ENCODE data around the gene CHD6.

Gene CHD6

DNA sequence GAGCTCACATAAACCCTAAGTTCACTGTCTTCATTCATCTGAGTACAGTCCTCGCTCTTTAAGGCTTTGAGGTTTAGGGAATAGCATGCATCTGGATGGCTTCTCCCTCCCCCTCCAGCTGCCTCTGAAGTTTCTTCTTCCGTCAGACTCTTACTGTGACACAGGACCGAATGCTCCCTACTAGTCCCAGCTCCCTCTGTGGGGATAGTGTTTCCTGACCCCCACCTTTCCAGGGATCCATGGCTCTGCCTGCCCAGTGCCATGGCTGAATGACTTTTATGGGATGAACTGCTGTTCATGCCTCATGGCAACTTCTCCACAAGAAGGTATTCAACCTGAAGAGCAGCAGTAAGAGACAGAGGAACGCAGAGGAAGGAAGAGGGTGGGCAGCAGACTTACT is 171.7 kb downstream of the CHD6 start:
- H3K79me2 ChIP-seq (ENCODE audit: control insufficient read depth, insufficient read depth, low read length, unreplicated experiment), result no peaks in the 10 kb centered on the region
- H3K27me3 ChIP-seq (ENCODE audit: insufficient read depth, low read length), result no peaks in the 10 kb centered on the region
- H3K4me3 ChIP-seq (ENCODE audit: low read depth, low read length), result no peak overlapping the region
- no peak overlapping the region for H2AFZ ChIP-seq (ENCODE audit: low read length, unreplicated experiment)
- no peaks in the 10 kb centered on the region for H3K4me1 ChIP-seq (ENCODE audit: control insufficient read depth, insufficient read depth, low read length, unreplicated experiment)
- no peak overlapping the region for H3K27ac ChIP-seq (ENCODE audit: low read depth, low read length)
- H3K36me3 ChIP-seq (ENCODE audit: insufficient read depth, low read length), result peaks cover 32% of the 10 kb centered on the region

DNA sequence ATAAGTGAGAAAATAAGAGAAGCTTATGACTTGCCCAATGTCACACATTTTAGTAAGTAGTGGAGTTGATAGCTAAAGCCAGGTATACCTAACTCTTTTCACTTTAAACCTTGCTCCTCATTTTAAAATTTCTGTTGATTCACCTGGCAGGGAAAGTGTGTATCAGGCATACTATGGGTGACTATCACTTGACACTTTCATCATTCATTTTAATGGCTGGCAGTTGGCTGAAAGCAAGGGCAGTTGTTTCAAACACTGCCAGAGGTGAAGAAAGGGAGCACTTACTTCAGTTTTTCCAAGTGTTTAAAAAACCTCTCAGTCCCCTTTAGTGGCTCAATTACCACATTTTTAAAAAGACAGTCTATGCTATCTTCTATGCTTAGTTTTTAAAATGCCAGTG is 173.4 kb downstream of the CHD6 start:
- Histone ChIP-seq H3K27ac (ENCODE audit: low read depth, low read length) (no peak overlapping the region), H3K79me2 (ENCODE audit: control insufficient read depth, insufficient read depth, low read length, unreplicated experiment) (no peaks in the 10 kb centered on the region), H3K4me1 (ENCODE audit: control insufficient read depth, insufficient read depth, low read length, unreplicated experiment) (no peaks in the 10 kb centered on the region), H2AFZ (ENCODE audit: low read length, unreplicated experiment) (no peak overlapping the region), H3K36me3 (ENCODE audit: insufficient read depth, low read length) (peaks cover 33% of the 10 kb centered on the region), H3K27me3 (ENCODE audit: insufficient read depth, low read length) (no peaks in the 10 kb centered on the region), H3K4me3 (ENCODE audit: low read depth, low read length) (no peak overlapping the region)

DNA sequence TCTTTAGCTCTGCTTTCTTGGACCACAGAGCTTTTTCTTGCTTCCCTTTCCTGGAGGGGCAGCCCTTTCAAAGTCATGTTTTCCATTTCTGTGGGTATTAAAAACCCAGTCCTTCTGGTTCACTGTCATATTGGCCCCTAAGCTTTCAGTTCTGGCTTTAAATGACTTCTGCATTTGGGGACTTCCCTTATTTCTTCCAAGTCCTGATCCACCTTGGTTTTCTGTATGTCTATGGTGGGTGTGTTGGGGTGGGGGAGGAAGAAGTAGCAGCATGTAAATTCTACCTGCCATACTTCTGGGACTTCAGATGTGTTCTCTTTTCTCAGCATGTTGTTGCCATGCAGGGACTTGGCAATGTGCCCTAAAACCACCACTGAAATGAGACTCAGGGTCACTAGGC is 174.5 kb downstream of the CHD6 start:
- H3K36me3 ChIP-seq (ENCODE audit: insufficient read depth, low read length), result peaks cover 37% of the 10 kb centered on the region
- H3K27ac ChIP-seq (ENCODE audit: low read depth, low read length), result no peak overlapping the region
- no peak overlapping the region for H2AFZ ChIP-seq (ENCODE audit: low read length, unreplicated experiment)
- H3K4me1 ChIP-seq (ENCODE audit: control insufficient read depth, insufficient read depth, low read length, unreplicated experiment), result no peaks in the 10 kb centered on the region
- no peaks in the 10 kb centered on the region for H3K27me3 ChIP-seq (ENCODE audit: insufficient read depth, low read length)
- no peak overlapping the region for H3K4me3 ChIP-seq (ENCODE audit: low read depth, low read length)
- H3K79me2 ChIP-seq (ENCODE audit: control insufficient read depth, insufficient read depth, low read length, unreplicated experiment), result no peaks in the 10 kb centered on the region

DNA sequence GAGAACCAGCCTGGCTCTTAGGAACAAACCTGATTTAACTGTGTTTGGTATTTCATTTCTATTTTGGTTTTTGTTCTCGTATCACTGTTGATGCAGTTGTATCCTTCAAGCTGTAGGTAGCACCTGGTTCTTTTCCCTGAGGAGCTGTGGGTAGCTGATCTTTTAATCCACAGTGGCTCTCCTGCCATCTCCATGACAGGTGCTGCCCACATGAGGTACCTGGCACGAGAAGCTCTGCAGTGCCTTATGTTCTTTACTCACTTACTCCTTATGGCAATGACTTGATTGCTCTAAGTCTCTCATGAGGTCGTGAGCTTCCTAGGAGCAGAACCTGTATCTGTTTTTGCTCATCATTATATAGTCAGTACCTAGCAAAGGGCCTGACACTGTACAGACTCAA is 177.3 kb downstream of the CHD6 start:
- Histone ChIP-seq H3K36me3 (ENCODE audit: insufficient read depth, low read length) (peaks cover 24% of the 10 kb centered on the region), H3K27ac (ENCODE audit: low read depth, low read length) (no peak overlapping the region)

DNA sequence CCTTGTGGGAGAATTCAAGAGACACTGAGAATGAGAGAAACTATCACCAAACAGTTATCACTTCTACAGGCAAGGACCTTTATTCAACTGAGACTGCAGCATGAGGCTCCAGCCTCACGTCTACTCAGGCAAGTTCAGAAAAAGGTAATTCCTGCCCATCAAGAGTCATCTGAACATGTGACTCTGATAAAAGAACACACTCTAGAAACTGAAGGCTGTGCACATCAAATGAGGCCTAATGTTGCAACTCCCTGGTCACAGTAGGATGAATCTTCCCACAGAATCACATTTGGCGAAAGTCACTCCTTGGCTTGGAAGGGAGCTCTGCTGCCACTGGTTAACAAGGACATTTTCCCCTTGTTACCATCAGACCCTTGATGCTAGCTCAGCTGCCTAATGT is 180.3 kb downstream of the CHD6 start:
- Histone ChIP-seq H2AFZ (ENCODE audit: low read length, unreplicated experiment) (no peak overlapping the region), H3K4me1 (ENCODE audit: control insufficient read depth, insufficient read depth, low read length, unreplicated experiment) (peaks cover 2% of the 10 kb centered on the region), H3K4me3 (ENCODE audit: low read depth, low read length) (no peak overlapping the region), H3K27me3 (ENCODE audit: insufficient read depth, low read length) (no peaks in the 10 kb centered on the region), H3K79me2 (ENCODE audit: control insufficient read depth, insufficient read depth, low read length, unreplicated experiment) (no peaks in the 10 kb centered on the region), H3K36me3 (ENCODE audit: insufficient read depth, low read length) (peaks cover 25% of the 10 kb centered on the region), H3K27ac (ENCODE audit: low read depth, low read length) (no peak overlapping the region)

More for the DNA sequence above, 177.3 kb downstream of the CHD6 start:
- no peak overlapping the region for H2AFZ ChIP-seq (ENCODE audit: low read length, unreplicated experiment)
- H3K4me1 ChIP-seq (ENCODE audit: control insufficient read depth, insufficient read depth, low read length, unreplicated experiment), result no peaks in the 10 kb centered on the region
- no peaks in the 10 kb centered on the region for H3K79me2 ChIP-seq (ENCODE audit: control insufficient read depth, insufficient read depth, low read length, unreplicated experiment)
- no peak overlapping the region for H3K4me3 ChIP-seq (ENCODE audit: low read depth, low read length)
- no peaks in the 10 kb centered on the region for H3K27me3 ChIP-seq (ENCODE audit: insufficient read depth, low read length)

DNA sequence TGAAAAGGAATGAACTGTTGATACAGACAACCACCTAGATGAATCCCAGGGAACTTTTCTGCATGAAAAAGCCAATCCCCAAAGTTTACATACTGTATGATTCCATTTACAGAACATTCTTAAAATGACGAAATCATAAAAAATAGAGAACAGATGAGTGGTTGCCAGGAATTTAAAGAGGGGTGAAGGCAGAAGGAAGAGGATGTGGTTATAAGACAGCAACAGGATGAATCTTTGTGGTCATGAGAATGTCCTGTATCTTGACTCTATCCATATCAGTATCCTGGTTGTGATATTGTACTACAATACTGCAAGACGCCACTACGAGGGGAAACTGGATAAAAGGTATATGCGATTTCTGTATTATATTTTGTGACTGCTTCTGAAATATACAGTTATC is 181.5 kb downstream of the CHD6 start:
- H3K27ac ChIP-seq (ENCODE audit: low read depth, low read length), result peak overlapping the region; percentile 45
- H3K79me2 ChIP-seq (ENCODE audit: control insufficient read depth, insufficient read depth, low read length, unreplicated experiment), result no peaks in the 10 kb centered on the region
- H3K36me3 ChIP-seq (ENCODE audit: insufficient read depth, low read length), result peaks cover 25% of the 10 kb centered on the region
- no peak overlapping the region for H2AFZ ChIP-seq (ENCODE audit: low read length, unreplicated experiment)
- H3K27me3 ChIP-seq (ENCODE audit: insufficient read depth, low read length), result no peaks in the 10 kb centered on the region
- no peak overlapping the region for H3K4me3 ChIP-seq (ENCODE audit: low read depth, low read length)
- H3K4me1 ChIP-seq (ENCODE audit: control insufficient read depth, insufficient read depth, low read length, unreplicated experiment), result peaks cover 4% of the 10 kb centered on the region

DNA sequence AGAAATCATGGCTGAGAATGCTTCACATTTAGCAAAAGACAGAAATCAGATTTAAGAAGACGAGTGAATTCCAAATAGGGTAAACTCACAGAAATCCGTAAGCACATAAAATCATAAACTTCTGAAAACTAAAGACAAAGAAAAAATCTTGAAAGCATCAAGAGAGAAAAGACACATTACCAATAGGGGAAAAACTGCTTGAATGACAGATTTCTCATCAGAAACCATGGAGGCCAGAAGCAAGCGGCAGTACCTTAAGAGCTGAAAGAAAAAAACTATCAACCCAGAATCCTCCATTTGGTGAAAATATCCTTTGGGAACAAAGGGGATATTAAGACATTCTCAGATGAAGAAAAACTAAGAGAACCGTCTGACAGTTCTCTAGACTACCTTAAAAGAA is 185.0 kb downstream of the CHD6 start:
- Histone ChIP-seq H3K27me3 (ENCODE audit: insufficient read depth, low read length) (no peaks in the 10 kb centered on the region), H3K36me3 (ENCODE audit: insufficient read depth, low read length) (peaks cover 12% of the 10 kb centered on the region), H3K27ac (ENCODE audit: low read depth, low read length) (no peak overlapping the region), H3K4me3 (ENCODE audit: low read depth, low read length) (no peak overlapping the region), H3K79me2 (ENCODE audit: control insufficient read depth, insufficient read depth, low read length, unreplicated experiment) (no peaks in the 10 kb centered on the region), H3K4me1 (ENCODE audit: control insufficient read depth, insufficient read depth, low read length, unreplicated experiment) (peaks cover 7% of the 10 kb centered on the region), H2AFZ (ENCODE audit: low read length, unreplicated experiment) (no peak overlapping the region)

DNA sequence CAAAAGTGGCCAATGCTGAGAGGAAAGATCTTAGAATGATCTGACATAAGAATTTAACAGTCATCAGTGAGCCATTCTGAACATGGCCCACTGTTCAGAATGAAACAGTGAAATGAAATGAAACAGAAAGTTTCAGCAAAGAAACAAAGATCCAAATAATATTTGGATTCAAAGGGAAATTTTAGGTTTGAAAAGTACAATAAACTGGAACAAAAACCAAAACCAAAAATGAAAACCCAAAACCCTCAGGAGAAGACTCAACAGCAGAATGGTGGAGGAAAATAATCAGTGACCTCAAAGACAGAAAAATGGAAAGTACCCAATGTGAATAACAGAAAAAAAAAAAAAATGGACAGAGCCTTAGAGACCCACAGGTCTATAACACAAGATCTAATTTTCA is 185.4 kb downstream of the CHD6 start:
- H3K27me3 ChIP-seq (ENCODE audit: insufficient read depth, low read length), result no peaks in the 10 kb centered on the region
- H2AFZ ChIP-seq (ENCODE audit: low read length, unreplicated experiment), result no peak overlapping the region
- H3K36me3 ChIP-seq (ENCODE audit: insufficient read depth, low read length), result peaks cover 12% of the 10 kb centered on the region
- peaks cover 11% of the 10 kb centered on the region for H3K4me1 ChIP-seq (ENCODE audit: control insufficient read depth, insufficient read depth, low read length, unreplicated experiment)
- H3K27ac ChIP-seq (ENCODE audit: low read depth, low read length), result no peak overlapping the region
- H3K4me3 ChIP-seq (ENCODE audit: low read depth, low read length), result no peak overlapping the region
- H3K79me2 ChIP-seq (ENCODE audit: control insufficient read depth, insufficient read depth, low read length, unreplicated experiment), result no peaks in the 10 kb centered on the region

DNA sequence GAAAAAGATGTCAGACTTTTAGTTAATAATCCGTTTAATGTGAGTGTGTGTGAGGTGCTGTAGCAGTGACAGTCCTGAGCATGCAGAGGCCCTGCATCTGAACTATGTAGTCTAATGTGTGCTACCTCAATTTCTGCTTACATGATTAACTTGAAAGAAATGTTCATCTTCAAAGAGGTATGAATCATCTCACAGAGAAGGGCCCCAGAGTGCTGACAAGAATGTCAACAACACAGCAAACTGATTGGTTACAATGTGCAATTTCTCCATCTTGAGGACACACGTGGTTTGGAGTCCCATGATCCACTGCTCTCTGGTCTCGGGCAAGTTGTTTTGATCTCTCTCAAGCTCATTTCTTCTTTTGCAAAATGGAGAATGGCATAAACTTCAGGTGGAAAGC is 189.9 kb downstream of the CHD6 start:
- Histone ChIP-seq H3K36me3 (ENCODE audit: insufficient read depth, low read length) (peaks cover 4% of the 10 kb centered on the region; the same call in 1 of the 2 replicates), H2AFZ (ENCODE audit: low read length, unreplicated experiment) (no peak overlapping the region), H3K4me3 (ENCODE audit: low read depth, low read length) (no peak overlapping the region), H3K27ac (ENCODE audit: low read depth, low read length) (no peak overlapping the region), H3K27me3 (ENCODE audit: insufficient read depth, low read length) (no peaks in the 10 kb centered on the region), H3K4me1 (ENCODE audit: control insufficient read depth, insufficient read depth, low read length, unreplicated experiment) (peaks cover 11% of the 10 kb centered on the region), H3K79me2 (ENCODE audit: control insufficient read depth, insufficient read depth, low read length, unreplicated experiment) (no peaks in the 10 kb centered on the region)

DNA sequence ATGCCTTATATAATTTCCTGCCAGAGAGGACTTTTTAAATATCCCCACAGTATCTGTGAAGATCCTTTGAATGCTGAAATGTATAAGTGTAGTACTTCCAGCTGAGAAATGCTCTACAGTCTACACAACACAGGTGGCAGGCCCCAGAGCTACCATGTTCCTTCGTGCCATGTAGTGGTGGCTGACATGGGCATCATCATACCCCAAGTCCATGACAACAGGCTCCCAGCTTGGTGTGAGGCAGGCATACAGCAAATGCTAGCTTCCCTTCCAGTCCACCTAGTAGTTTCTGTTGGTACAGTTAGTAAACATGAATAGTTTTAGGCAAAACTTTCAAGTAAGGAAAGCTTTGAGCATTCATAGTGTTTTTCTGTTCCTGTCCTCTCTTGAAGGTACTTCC is 190.3 kb downstream of the CHD6 start:
- Histone ChIP-seq H3K27ac (ENCODE audit: low read depth, low read length) (no peak overlapping the region), H3K36me3 (ENCODE audit: insufficient read depth, low read length) (peaks cover 7% of the 10 kb centered on the region; the same call in 1 of the 2 replicates), H2AFZ (ENCODE audit: low read length, unreplicated experiment) (no peak overlapping the region), H3K79me2 (ENCODE audit: control insufficient read depth, insufficient read depth, low read length, unreplicated experiment) (no peaks in the 10 kb centered on the region), H3K27me3 (ENCODE audit: insufficient read depth, low read length) (no peaks in the 10 kb centered on the region), H3K4me1 (ENCODE audit: control insufficient read depth, insufficient read depth, low read length, unreplicated experiment) (peaks cover 9% of the 10 kb centered on the region), H3K4me3 (ENCODE audit: low read depth, low read length) (no peak overlapping the region)

DNA sequence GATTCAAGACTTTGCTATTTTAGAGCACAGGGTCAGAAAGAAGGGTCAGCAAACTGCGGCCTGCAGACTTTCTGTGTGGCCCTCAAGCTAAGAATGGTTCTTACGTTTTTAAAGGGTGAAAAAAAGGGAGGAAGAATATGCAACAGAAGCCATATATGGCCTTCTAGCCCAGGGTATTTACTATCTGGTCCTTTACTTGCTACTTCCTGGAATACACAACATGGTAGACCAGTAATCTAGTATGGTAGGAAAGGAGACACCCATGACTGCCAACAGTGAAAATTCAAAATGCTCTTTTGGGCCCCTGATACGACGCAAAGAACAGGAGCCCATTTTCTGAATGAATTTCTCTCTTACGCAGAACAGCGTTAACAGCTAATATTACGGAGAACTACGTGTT is 191.2 kb downstream of the CHD6 start:
- H2AFZ ChIP-seq (ENCODE audit: low read length, unreplicated experiment), result no peak overlapping the region
- H3K79me2 ChIP-seq (ENCODE audit: control insufficient read depth, insufficient read depth, low read length, unreplicated experiment), result no peaks in the 10 kb centered on the region
- peaks cover 14% of the 10 kb centered on the region; the same call in 1 of the 2 replicates for H3K36me3 ChIP-seq (ENCODE audit: insufficient read depth, low read length)
- no peak overlapping the region for H3K4me3 ChIP-seq (ENCODE audit: low read depth, low read length)
- no peak overlapping the region for H3K27ac ChIP-seq (ENCODE audit: low read depth, low read length)
- peaks cover 8% of the 10 kb centered on the region for H3K4me1 ChIP-seq (ENCODE audit: control insufficient read depth, insufficient read depth, low read length, unreplicated experiment)
- no peaks in the 10 kb centered on the region for H3K27me3 ChIP-seq (ENCODE audit: insufficient read depth, low read length)

Measured in ACC112 (cell line).